Measurements from ENCODE around the gene A3GALT2.

GRCh38 chr1:33358795-33359503, 38.1 kb upstream of the A3GALT2 start:
- TF ChIP-seq KLF8 (tag by site-specific recombination; IDR thresholded peaks at IDR 0.05) (no peak), SP2 (tag by site-specific recombination; IDR thresholded peaks at IDR 0.05) (no peak)
